Measurements from ENCODE around the gene GALNT13.

GRCh38 chr2:154368153-154368552 is 496.4 kb downstream of the GALNT13 start:
- TF ChIP-seq, protein P1, sequence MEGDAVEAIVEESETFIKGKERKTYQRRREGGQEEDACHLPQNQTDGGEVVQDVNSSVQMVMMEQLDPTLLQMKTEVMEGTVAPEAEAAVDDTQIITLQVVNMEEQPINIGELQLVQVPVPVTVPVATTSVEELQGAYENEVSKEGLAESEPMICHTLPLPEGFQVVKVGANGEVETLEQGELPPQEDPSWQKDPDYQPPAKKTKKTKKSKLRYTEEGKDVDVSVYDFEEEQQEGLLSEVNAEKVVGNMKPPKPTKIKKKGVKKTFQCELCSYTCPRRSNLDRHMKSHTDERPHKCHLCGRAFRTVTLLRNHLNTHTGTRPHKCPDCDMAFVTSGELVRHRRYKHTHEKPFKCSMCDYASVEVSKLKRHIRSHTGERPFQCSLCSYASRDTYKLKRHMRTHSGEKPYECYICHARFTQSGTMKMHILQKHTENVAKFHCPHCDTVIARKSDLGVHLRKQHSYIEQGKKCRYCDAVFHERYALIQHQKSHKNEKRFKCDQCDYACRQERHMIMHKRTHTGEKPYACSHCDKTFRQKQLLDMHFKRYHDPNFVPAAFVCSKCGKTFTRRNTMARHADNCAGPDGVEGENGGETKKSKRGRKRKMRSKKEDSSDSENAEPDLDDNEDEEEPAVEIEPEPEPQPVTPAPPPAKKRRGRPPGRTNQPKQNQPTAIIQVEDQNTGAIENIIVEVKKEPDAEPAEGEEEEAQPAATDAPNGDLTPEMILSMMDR (conservative IDR thresholded peaks at IDR 0.05; ENCODE audit: low read length): no peak
- no peak for TF ChIP-seq EZH2phosphoT487 (IDR thresholded peaks at IDR 0.05; ENCODE audit: borderline replicate concordance, low read depth, low read length)

All from OCI-LY7 (cell line).